GM12878 (cell line): ENCODE measurements around the gene AP1M1.

Source experiments
- ATF2 ChIP-seq: IDR thresholded peaks from 2 replicates; pipeline ENCODE4 v1.6.1; 2012; ENCODE audit warnings: low read length, inconsistent platforms
- CTCF ChIP-seq, 3 experiments: IDR thresholded peaks in 2 of 3; conservative IDR thresholded peaks in 1 of 3; 2 replicates each; pipeline ENCODE4 v1.5.1; 2011; ENCODE audit warnings: low read depth in 3 of 3, low read length in 3 of 3, mild to moderate bottlenecking in 3 of 3, control low read depth in 2 of 3, moderate library complexity in 2 of 3, inconsistent platforms in 1 of 3, mixed read lengths in 1 of 3; ENCODE audit not compliant: control insufficient read depth in 2 of 3, insufficient read depth in 1 of 3; ENCODE audit errors: extremely low read depth in 1 of 3
- ZSCAN29 ChIP-seq: fragments of 450-650 bp; IDR thresholded peaks from 2 replicates; pipeline ENCODE4 v1.6.1; 2017; ENCODE audit warnings: mild to moderate bottlenecking, moderate library complexity

GRCh38 chr19:16157601-16158000 is 40.1 kb upstream of the AP1M1 start:
- no peak for TF ChIP-seq ZSCAN29
- TF ChIP-seq CTCF (IDR thresholded peaks at IDR 0.05 in 2 of 3, conservative IDR thresholded peaks at IDR 0.05 in 1 of 3; ENCODE audit: control insufficient read depth in 2 of 3, extremely low read depth in 1 of 3, insufficient read depth in 1 of 3, low read depth in 3 of 3, low read length in 3 of 3), result no peak
- no peak for TF ChIP-seq ATF2
